NCI-H1694 (cell line): Measurements from ENCODE around the gene POP5.

ENCODE experiments used
- DNase-seq: peaks from one replicate; lab custom pipeline; 2025; lab: John Stamatoyannopoulos, UW

POP5 gene

GRCh38 chr12:120588948-120589930 is 8.0 kb upstream of the POP5 start:
- no peak for DNase-seq

- no peak for DNase-seq
Measured at GRCh38 chr12:120588371-120588770, 7.2 kb upstream of the POP5 start.

DNA sequence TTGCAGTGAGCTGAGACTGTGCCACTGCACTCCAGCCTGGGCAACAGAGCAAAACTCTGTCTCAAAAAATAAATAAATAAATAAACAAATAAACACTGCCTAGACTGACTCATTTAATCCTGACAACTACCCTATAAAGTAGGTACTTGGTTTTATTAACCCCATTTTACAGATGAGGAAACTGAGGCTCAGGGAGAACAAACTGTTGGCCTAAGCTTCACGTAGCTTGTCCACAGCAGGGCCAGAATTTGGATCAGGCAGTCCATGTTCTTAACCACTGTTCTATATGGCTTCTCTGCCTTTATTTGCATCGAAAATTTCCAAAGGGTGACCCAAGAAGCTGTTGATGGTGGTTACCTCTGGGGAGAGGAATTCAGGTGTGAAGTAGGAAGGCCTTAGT is 5.7 kb upstream of the POP5 start:
- DNase-seq, result no peak

- DNase-seq, result no peak
Measured at GRCh38 chr12:120586206-120586605, 5.0 kb upstream of the POP5 start.

GRCh38 chr12:120584343-120585149 is 3.3 kb upstream of the POP5 start:
- DNase-seq, result no peak

- peak; percentile 63 for DNase-seq
Measured at GRCh38 chr12:120583478-120584030, 2.4 kb upstream of the POP5 start.

GRCh38 chr12:120581998-120582397 is 796 bp upstream of the POP5 start:
- DNase-seq, result no peak

DNA sequence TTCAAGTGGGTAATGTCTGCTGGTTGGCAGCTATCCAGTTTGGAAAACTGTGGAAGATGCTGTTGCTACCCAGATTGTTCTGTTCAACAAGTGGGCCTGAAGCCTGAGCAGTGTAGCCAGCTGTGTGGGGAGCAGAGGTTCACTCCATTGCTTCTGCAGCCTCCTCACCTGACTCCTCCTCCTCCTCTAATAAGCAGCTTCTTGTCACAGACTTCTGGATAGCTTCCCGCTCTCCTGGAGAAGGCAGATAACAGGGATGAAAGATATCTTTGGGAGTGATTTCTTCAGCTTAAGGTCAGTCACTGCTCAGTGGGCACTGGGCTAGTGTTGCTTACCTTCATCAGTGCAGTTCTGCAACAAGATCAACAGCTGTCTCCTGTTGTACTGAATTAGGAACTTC is 2.0 kb downstream of the POP5 start:
- DNase-seq, result no peak

- DNase-seq, result no peak
Measured at GRCh38 chr12:120574106-120574505, 7.1 kb downstream of the POP5 start.

DNA sequence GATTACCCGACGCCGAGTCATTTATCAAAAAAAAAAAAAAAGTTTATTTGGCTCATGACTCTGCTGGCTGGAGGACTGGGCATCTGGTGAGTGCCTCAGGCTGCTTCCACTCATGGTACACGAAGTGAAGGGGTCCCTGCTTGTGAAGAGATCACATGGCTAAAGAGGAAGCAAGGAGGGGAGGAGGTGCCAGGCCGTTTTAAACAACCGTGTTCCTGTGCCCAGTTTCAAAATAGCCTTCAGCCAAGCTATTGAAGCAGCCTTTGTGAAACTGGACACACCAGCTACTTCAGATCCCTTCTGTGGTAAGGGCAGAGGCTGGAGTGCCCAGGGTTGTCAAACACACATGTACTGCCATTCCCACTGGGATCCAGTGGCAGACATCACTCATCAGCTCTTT is 7.6 kb downstream of the POP5 start:
- DNase-seq, result no peak

- DNase-seq, result no peak
Measured at GRCh38 chr12:120571299-120571698, 9.9 kb downstream of the POP5 start.

DNA sequence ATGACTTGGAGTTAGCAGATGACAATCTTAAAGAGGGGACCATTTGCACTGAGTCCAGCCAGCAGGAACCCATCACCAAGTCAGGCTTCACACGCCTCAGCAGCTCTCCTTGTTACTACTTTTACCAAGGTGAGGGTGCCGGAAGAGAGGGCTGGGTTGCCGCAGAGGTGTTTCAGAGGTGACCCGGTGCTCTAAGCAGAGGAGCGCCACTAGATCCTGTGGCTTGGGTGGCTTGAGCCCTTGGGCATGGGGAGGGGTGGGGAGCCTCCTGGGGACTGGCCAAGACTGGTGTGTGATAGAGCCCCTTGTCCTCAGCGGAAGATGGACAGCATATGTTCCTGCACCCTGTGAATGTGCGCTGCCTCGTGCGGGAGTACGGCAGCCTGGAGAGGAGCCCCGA is 17.7 kb downstream of the POP5 start:
- no peak for DNase-seq

DNA sequence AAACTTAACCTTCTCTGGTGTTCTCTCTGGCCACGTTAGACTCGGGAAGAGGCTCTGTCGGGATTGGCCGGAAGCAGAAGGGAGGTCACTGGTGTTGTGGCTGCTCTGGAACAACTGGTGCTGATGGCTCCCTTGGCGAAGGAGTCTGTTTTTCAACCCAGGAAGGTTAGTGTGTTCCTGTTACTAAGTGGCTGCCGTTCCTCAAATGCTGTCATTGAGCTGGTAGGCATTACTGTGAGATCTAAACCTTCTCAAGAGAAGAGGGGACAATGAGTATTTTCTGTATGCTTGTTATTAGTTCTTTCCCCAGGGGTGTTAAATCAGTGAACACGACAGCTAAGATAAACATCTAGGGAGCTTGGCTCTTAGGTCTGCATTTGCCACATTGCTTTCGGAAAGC is 18.3 kb downstream of the POP5 start:
- no peak for DNase-seq

- DNase-seq, result no peak
Measured at GRCh38 chr12:120557589-120557988, 23.6 kb downstream of the POP5 start.

DNA sequence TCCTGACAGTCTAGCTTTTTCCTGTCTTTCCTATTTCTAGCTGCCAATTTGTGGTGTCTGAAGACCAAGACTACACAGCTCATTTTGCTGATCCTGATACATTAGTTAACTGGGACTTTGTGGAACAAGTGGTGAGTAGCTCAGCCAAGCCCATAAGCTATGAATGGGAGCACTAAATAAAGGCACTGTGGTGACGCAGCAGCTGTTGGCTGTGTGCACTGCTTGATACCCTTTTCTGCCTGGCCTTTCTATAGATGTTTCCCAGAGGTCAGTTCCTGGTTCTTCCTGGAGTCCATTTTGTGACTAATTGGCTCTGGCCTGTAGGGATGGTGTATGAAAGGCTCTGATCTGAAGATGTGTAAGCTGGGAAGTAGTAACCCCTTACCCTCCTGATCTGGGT is 26.5 kb downstream of the POP5 start:
- no peak for DNase-seq

DNA sequence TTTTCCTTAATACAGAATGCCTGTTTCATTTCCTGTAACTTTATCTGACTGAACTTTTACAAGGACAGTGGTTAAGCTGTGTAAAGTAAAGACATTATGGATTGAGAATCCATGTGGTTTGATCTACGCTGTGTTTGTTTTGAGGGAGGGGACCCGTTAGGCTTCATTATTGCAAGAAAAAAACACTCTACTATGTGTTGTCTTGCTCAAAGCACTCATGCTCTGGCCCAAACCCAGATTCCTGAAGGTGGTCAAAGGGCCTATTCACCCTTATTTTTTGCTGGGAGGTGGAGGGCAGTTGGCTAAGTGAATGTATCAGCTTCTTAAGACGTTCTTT is 35.2 kb downstream of the POP5 start:
- DNase-seq, result no peak

- DNase-seq, result no peak
Measured at GRCh38 chr12:120544691-120545090, 36.5 kb downstream of the POP5 start.

GRCh38 chr12:120542166-120542565 is 39.0 kb downstream of the POP5 start:
- DNase-seq, result no peak

DNA sequence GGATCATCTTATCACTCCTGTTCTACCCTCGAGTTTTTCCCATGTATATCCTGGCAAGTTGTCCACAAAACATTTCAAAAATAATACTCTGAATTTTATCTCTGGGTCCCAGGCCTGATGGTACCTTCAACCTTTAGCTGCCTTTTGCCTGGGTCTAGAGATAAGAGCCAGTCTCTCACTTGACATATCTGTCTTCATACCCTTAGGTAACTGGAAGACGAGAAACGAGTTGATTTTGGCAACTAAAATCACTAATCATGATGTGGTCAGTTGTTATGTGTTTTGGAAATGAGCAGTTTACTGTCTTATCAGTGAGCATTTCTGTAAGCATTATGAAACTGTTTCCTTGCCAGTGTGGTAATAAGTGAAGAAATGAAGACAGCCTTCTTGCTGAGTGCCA is 40.8 kb downstream of the POP5 start:
- no peak for DNase-seq

- no peak for DNase-seq
Measured at GRCh38 chr12:120539303-120539702, 41.9 kb downstream of the POP5 start.

DNA sequence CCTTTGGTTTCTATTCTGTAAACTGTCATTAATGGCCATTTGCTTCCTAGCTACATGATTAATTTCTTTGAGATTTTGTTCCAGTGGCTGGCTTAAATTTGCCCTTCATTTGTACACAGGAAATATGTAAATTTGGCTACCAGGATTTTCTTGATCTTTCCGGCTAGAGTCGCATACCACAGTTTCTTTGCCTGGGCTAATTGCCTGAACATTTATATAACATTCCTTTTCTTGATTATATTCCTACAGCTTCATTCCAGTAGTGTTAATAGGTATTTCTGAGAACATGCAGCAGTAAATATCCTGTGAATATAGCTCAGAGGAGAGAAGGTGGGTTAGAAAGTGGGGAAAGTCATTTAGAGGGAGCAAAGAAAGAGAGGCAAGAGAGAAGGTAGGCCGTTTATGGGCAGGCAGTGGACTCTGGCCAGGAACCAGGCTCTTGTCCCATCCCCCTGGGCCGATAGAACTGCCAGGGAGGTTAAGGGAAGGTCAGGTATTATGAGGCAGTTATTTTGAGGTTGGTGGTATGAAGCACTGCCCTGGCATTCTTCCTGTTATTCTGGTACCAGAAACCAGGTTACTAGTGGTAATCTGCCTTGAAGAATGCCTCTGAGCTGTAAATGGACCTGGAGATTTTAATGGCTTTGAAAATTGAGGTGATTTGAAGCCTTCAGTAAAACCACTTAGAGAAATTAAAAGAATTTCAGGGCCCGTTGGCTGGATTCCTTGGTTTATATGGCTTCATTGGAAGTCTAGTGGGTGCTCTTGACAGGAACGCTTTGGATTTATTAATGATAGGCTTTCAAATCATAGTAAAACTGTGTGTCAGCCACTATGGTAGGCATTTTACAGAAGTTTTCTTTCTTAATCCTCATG is 42.7 kb downstream of the POP5 start:
- DNase-seq, result no peak

DNA sequence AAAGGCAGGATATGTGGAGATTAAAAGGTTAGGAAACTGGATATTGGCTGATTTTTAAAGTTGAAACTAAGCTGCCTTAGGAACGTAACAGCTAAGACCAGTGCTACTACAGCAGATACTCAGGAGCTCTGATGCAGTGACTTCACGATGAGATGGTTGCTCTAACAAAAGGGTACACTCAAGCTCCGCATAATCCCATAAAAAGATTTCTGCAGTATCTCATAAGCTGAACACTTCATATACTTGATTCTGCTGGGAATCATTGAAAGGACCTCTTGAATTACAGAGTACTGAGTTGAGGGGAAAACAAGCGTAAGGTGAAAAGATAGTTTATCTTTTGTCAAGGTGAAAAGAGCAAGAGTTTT is 43.4 kb downstream of the POP5 start:
- no peak for DNase-seq
